ENCODE results near the gene TASL. TPM values are rescaled to one million over a fixed set of nuclear protein-coding genes. Genes with fewer than 3 reads are reported as not detected.

The TASL gene
- total RNA-seq, 4 donors from 2014 or later: 0.27 to 3.7 (median 1.6) TPM; not detected in 1

- H3K4me1 ChIP-seq: no peaks in the 10 kb centered on the region
- H3K4me3 ChIP-seq: no peak overlapping the region
- intact Hi-C loops (cut with DNase I; ENCODE audit: low total_unique reads) (no loop called here), in situ Hi-C loops (cut with MboI; ENCODE audit: low pct_ligation_motif_present in 1 of 4, low pct_unique_long_range_greater_than_20kb in 1 of 4, low sequenced_read_pairs in 3 of 4) (no loop called here)
- H3K9me3 ChIP-seq: no peaks in the 10 kb centered on the region
- WGBS, 2 donors (ENCODE audit: low coverage in 1 of 2): 40 to 46% methylated on average over 2 to 6 of the region's 6 CpGs
- DNase-seq: peak; percentile 29
- no peak for TF ChIP-seq EP300 (IDR thresholded peaks at IDR 0.05; ENCODE audit: low read depth)
- no peak for TF ChIP-seq CTCF (IDR thresholded peaks at IDR 0.05)
- TF ChIP-seq POLR2A (IDR thresholded peaks at IDR 0.05): no peak
- TF ChIP-seq POLR2AphosphoS5 (IDR thresholded peaks at IDR 0.05): no peak
- H3K27me3 ChIP-seq: no peaks in the 10 kb centered on the region
- no peak overlapping the region for H3K27ac ChIP-seq
- no peaks in the 10 kb centered on the region for H3K36me3 ChIP-seq
These were observed 16.1 kb upstream of the TASL start for GRCh38 chrX:30593440-30594200.

DNA sequence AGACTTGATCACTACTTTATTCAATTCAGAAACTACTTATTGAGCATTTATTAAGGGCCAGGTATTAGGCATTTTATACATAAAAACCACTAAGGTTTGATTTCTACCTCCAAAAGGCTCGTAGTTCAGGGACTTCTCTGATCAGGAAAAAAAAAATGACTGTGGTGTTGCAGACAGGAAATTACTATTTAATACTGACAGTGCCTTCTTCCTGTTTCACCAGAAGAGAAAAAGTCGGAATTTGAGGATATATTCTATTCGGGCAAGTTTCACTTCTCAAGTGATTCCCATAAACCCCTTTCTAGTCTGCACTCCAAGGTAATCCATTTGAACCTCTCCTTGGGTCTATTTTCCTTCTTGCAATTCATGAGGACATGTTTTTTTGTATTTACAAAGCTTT is 15.3 kb upstream of the TASL start:
- in situ Hi-C loops (cut with MboI; ENCODE audit: low pct_ligation_motif_present in 1 of 4, low pct_unique_long_range_greater_than_20kb in 1 of 4, low sequenced_read_pairs in 3 of 4) (no loop called here), intact Hi-C loops (cut with DNase I; ENCODE audit: low total_unique reads) (no loop called here)
- H3K9me3 ChIP-seq: no peaks in the 10 kb centered on the region
- no peaks in the 10 kb centered on the region for H3K4me1 ChIP-seq
- TF ChIP-seq EP300 (IDR thresholded peaks at IDR 0.05; ENCODE audit: low read depth): no peak
- TF ChIP-seq POLR2A (IDR thresholded peaks at IDR 0.05): no peak
- no peak for TF ChIP-seq CTCF (IDR thresholded peaks at IDR 0.05)
- TF ChIP-seq POLR2AphosphoS5 (IDR thresholded peaks at IDR 0.05): no peak
- WGBS, 2 donors (ENCODE audit: low coverage in 1 of 2): 53 to 66% methylated on average over 3 of the region's 3 CpGs
- H3K36me3 ChIP-seq: no peaks in the 10 kb centered on the region
- no peak overlapping the region for H3K27ac ChIP-seq
- DNase-seq: no peak
- H3K4me3 ChIP-seq: no peak overlapping the region
- no peaks in the 10 kb centered on the region for H3K27me3 ChIP-seq

- in situ Hi-C loops (cut with MboI; ENCODE audit: low pct_ligation_motif_present in 1 of 4, low pct_unique_long_range_greater_than_20kb in 1 of 4, low sequenced_read_pairs in 3 of 4): no loop called here
- Histone ChIP-seq H3K27me3 (no peaks in the 10 kb centered on the region), H3K27ac (no peak overlapping the region), H3K9me3 (no peaks in the 10 kb centered on the region), H3K4me1 (no peaks in the 10 kb centered on the region), H3K36me3 (no peaks in the 10 kb centered on the region), H3K4me3 (no peak overlapping the region)
- 56 to 74% methylated on average over 2 to 3 of the region's 3 CpGs for WGBS, 2 donors (ENCODE audit: low coverage in 1 of 2)
- intact Hi-C loops (cut with DNase I; ENCODE audit: low total_unique reads): no loop called here
- TF ChIP-seq EP300 (IDR thresholded peaks at IDR 0.05; ENCODE audit: low read depth): no peak
- no peak for TF ChIP-seq POLR2AphosphoS5 (IDR thresholded peaks at IDR 0.05)
- TF ChIP-seq POLR2A (IDR thresholded peaks at IDR 0.05): no peak
- TF ChIP-seq CTCF (IDR thresholded peaks at IDR 0.05): no peak
- no peak for DNase-seq
These were observed 12.8 kb upstream of the TASL start for GRCh38 chrX:30590368-30590767.

- TF ChIP-seq EP300 (IDR thresholded peaks at IDR 0.05; ENCODE audit: low read depth) (no peak), POLR2A (IDR thresholded peaks at IDR 0.05) (no peak), POLR2AphosphoS5 (IDR thresholded peaks at IDR 0.05) (no peak), CTCF (IDR thresholded peaks at IDR 0.05) (no peak)
- Histone ChIP-seq H3K9me3 (no peaks in the 10 kb centered on the region), H3K4me3 (no peak overlapping the region), H3K4me1 (no peaks in the 10 kb centered on the region), H3K27me3 (no peaks in the 10 kb centered on the region), H3K36me3 (no peaks in the 10 kb centered on the region), H3K27ac (no peak overlapping the region)
- DNase-seq: no peak
- in situ Hi-C loops (cut with MboI; ENCODE audit: low pct_ligation_motif_present in 1 of 4, low pct_unique_long_range_greater_than_20kb in 1 of 4, low sequenced_read_pairs in 3 of 4) (no loop called here), intact Hi-C loops (cut with DNase I; ENCODE audit: low total_unique reads) (no loop called here)
- WGBS, 2 donors (ENCODE audit: low coverage in 1 of 2): 76 to 82% methylated on average over 5 of the region's 5 CpGs
These were observed 11.8 kb upstream of the TASL start for GRCh38 chrX:30589146-30589888.

Measured in transverse colon (tissue), 4 donors.